ENCODE data around the gene TXNDC12.

TXNDC12 gene

GRCh38 chr1:51998701-51999100 lies 56.3 kb downstream of the TXNDC12 start:
- DNase-seq (ENCODE audit: low read depth in 2 of 2), result no peak

- DNase-seq (ENCODE audit: low read depth in 2 of 2), result no peak
Observed at GRCh38 chr1:51997974-51998382, 57.0 kb downstream of the TXNDC12 start.

- DNase-seq (ENCODE audit: low read depth in 2 of 2), result peak; percentile 58 to 83
Observed at GRCh38 chr1:51990478-51990965, 64.5 kb downstream of the TXNDC12 start, which contains the start of gene RAB3B. Gene RAB3B, minus strand, starts transcription at chr1:51990700. Its CDS starts 13,583 bp downstream, at chr1:51977117.

- DNase-seq (ENCODE audit: low read depth in 2 of 2), result no peak
Observed at GRCh38 chr1:51989582-51990477, 65.2 kb downstream of the TXNDC12 start.

GRCh38 chr1:51988254-51988653 lies 66.7 kb downstream of the TXNDC12 start:
- DNase-seq (ENCODE audit: low read depth in 2 of 2), result no peak

- no peak for DNase-seq (ENCODE audit: low read depth in 2 of 2)
Observed at GRCh38 chr1:51986718-51987117, 68.3 kb downstream of the TXNDC12 start.

- no peak for DNase-seq (ENCODE audit: low read depth in 2 of 2)
Observed at GRCh38 chr1:51982161-51982560, 72.8 kb downstream of the TXNDC12 start.

- DNase-seq (ENCODE audit: low read depth in 2 of 2), result no peak
Observed at GRCh38 chr1:51981555-51981954, 73.4 kb downstream of the TXNDC12 start.

GRCh38 chr1:51978099-51978498 lies 76.9 kb downstream of the TXNDC12 start:
- DNase-seq (ENCODE audit: low read depth in 2 of 2), result no peak

GRCh38 chr1:51976846-51977602 lies 78.0 kb downstream of the TXNDC12 start:
- no peak for DNase-seq (ENCODE audit: low read depth in 2 of 2)

- no peak for DNase-seq (ENCODE audit: low read depth in 2 of 2)
Observed at GRCh38 chr1:51973587-51974474, 81.2 kb downstream of the TXNDC12 start.
